22Rv1 (cell line): ENCODE results near the gene INO80.

Experiments used
- CTCF ChIP-seq: fragments of 450-650 bp; IDR thresholded peaks from 2 replicates; pipeline ENCODE4 v1.5.1; 2017; ENCODE audit warnings: mild to moderate bottlenecking
- ZFX ChIP-seq: fragments of 450-650 bp; IDR thresholded peaks from 2 replicates; pipeline ENCODE4 v1.6.1; 2017; ENCODE audit warnings: antibody characterized with exemption, borderline replicate concordance

GRCh38 chr15:40948706-40949473 lies 167.2 kb downstream of the INO80 start:
- no peak for TF ChIP-seq CTCF
- no peak for TF ChIP-seq ZFX
